ENCODE measurements around the gene ENGASE.

ENGASE gene

GRCh38 chr17:79047923-79048825 is 26.4 kb upstream of the ENGASE start:
- DNase-seq (ENCODE audit: low read depth): no peak
- no peak for TF ChIP-seq CTCF (IDR thresholded peaks at IDR 0.05; ENCODE audit: control insufficient read depth, insufficient read depth, low read depth, low read length, missing control alignments)
- H3K4me3 ChIP-seq (ENCODE audit: control insufficient read depth, low read depth, low read length): no peak overlapping the region

- DNase-seq (ENCODE audit: low read depth): no peak
- no peak overlapping the region for H3K4me3 ChIP-seq (ENCODE audit: control insufficient read depth, low read depth, low read length)
- TF ChIP-seq CTCF (IDR thresholded peaks at IDR 0.05; ENCODE audit: control insufficient read depth, insufficient read depth, low read depth, low read length, missing control alignments): no peak
Observed at GRCh38 chr17:79048826-79049755, 25.5 kb upstream of the ENGASE start.

GRCh38 chr17:79049821-79050220 is 24.8 kb upstream of the ENGASE start:
- no peak for DNase-seq (ENCODE audit: low read depth)
- TF ChIP-seq CTCF (IDR thresholded peaks at IDR 0.05; ENCODE audit: control insufficient read depth, insufficient read depth, low read depth, low read length, missing control alignments): no peak

GRCh38 chr17:79050551-79050950 is 24.1 kb upstream of the ENGASE start:
- no peak for DNase-seq (ENCODE audit: low read depth)
- TF ChIP-seq CTCF (IDR thresholded peaks at IDR 0.05; ENCODE audit: control insufficient read depth, insufficient read depth, low read depth, low read length, missing control alignments): no peak
- no peak overlapping the region for H3K4me3 ChIP-seq (ENCODE audit: control insufficient read depth, low read depth, low read length)

More at GRCh38 chr17:79049821-79050220, 24.8 kb upstream of the ENGASE start:
- H3K4me3 ChIP-seq (ENCODE audit: control insufficient read depth, low read depth, low read length): no peak overlapping the region

GRCh38 chr17:79051306-79051705 is 23.3 kb upstream of the ENGASE start:
- no peak overlapping the region for H3K4me3 ChIP-seq (ENCODE audit: control insufficient read depth, low read depth, low read length)
- no peak for DNase-seq (ENCODE audit: low read depth)
- TF ChIP-seq CTCF (IDR thresholded peaks at IDR 0.05; ENCODE audit: control insufficient read depth, insufficient read depth, low read depth, low read length, missing control alignments): no peak

GRCh38 chr17:79052131-79052530 is 22.5 kb upstream of the ENGASE start:
- DNase-seq (ENCODE audit: low read depth): no peak
- TF ChIP-seq CTCF (IDR thresholded peaks at IDR 0.05; ENCODE audit: control insufficient read depth, insufficient read depth, low read depth, low read length, missing control alignments): no peak

More at GRCh38 chr17:79052131-79052530, 22.5 kb upstream of the ENGASE start:
- H3K4me3 ChIP-seq (ENCODE audit: control insufficient read depth, low read depth, low read length): no peak overlapping the region
